ENCODE data around the gene CHD9NB. TPM values are rescaled to one million over a fixed set of nuclear protein-coding genes. Genes with fewer than 3 reads are reported as not detected.

Gene CHD9NB
- total and polyA plus RNA-seq, 9 of the 15 experiments (the other 6 are each of a cell fraction or from before 2014, with no cell fraction given) = 0.06 to 0.10 (median 0.07) TPM; not detected in 6

- intact Hi-C loops (cut with micrococcal nuclease) = no loop called here
- no peaks in the 10 kb centered on the region; the same call in 1 of the 2 replicates for H4K20me1 ChIP-seq (replicated peaks; ENCODE audit: control insufficient read depth, insufficient read depth, low read length)
- 94% methylated on average over 3 of the region's 3 CpGs for WGBS (ENCODE audit: insufficient coverage, low coverage, missing lambda C conversion rate)
- no peak for TF ChIP-seq XRCC5 (IDR thresholded peaks at IDR 0.05; ENCODE audit: low read depth, low read length)
- TF ChIP-seq JUND (IDR thresholded peaks at IDR 0.05; ENCODE audit: borderline replicate concordance, low read depth, low read length) = no peak
- TF ChIP-seq JUND (tag; IDR thresholded peaks at IDR 0.05; ENCODE audit: borderline replicate concordance, low read depth, low read length) = no peak
- peak; percentile 93 for TF ChIP-seq ZNF24 (IDR thresholded peaks at IDR 0.05)
- TF ChIP-seq MAFK (IDR thresholded peaks at IDR 0.05; ENCODE audit: low read length) = no peak
- TF ChIP-seq ZNF551 (CRISPR knock-in tag; IDR thresholded peaks at IDR 0.05) = no peak
- TF ChIP-seq BRF1 (IDR thresholded peaks at IDR 0.05; ENCODE audit: borderline replicate concordance, extremely low read depth, insufficient read length) = no peak
- no peak for TF ChIP-seq POLR2A (conservative IDR thresholded peaks at IDR 0.05)
- TF ChIP-seq, protein P1, sequence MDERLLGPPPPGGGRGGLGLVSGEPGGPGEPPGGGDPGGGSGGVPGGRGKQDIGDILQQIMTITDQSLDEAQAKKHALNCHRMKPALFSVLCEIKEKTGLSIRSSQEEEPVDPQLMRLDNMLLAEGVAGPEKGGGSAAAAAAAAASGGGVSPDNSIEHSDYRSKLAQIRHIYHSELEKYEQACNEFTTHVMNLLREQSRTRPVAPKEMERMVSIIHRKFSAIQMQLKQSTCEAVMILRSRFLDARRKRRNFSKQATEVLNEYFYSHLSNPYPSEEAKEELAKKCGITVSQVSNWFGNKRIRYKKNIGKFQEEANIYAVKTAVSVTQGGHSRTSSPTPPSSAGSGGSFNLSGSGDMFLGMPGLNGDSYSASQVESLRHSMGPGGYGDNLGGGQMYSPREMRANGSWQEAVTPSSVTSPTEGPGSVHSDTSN (CRISPR knock-in tag; IDR thresholded peaks at IDR 0.05; ENCODE audit: low read depth) = no peak
- TF ChIP-seq, protein P1 (tag; conservative IDR thresholded peaks at IDR 0.05; ENCODE audit: low read depth) = no peak
- ATAC-seq (no peak), DNase-seq (ENCODE audit: extremely low read depth in 1 of 4, low spot score in 3 of 4) (no peak), FAIRE-seq (no peak)
- peaks cover 5 to 59% of the 10 kb centered on the region in 2 experiments; a peak in 3 of 5 replicates for H3K4me1 ChIP-seq (replicated peaks in 1 of 2; ENCODE audit: control insufficient read depth in 2 of 2, insufficient read depth in 2 of 2, low read length in 2 of 2)
- H2AFZ ChIP-seq (ENCODE audit: low read depth, low read length) = no peak overlapping the region
- no peaks in the 10 kb centered on the region for H3K9me1 ChIP-seq (ENCODE audit: control insufficient read depth, insufficient read depth, low read length)
- no peak overlapping the region for H3K27ac ChIP-seq (ENCODE audit: extremely low read depth, low read depth, low read length)
- peaks cover 80% of the 10 kb centered on the region for H3K79me2 ChIP-seq (ENCODE audit: control insufficient read depth, insufficient read depth, low read length)
- BruUV-seq (replicated peaks) = no TSS peak
- H3K36me3 ChIP-seq (ENCODE audit: control insufficient read depth, insufficient read depth, low read length) = peaks cover 13% of the 10 kb centered on the region; the same call in 2 of the 3 replicates
- in situ Hi-C loops (cut with MboI) = no loop called here
- H3K4me3 ChIP-seq = no peak overlapping the region
- no peak overlapping the region for H3K4me2 ChIP-seq (ENCODE audit: insufficient read depth, low read length)
- no peak overlapping the region for H3K9ac ChIP-seq (ENCODE audit: insufficient read depth in 1 of 2, low read depth in 2 of 2, low read length in 2 of 2)
- CTCF ChIA-PET (ENCODE audit: low intra/inter-chr PET ratio) = no interaction called here
- H3K9me3 ChIP-seq (replicated peaks; ENCODE audit: control insufficient read depth, insufficient read depth, low read depth, low read length) = no peaks in the 10 kb centered on the region; the same call in 1 of the 2 replicates
- POLR2A ChIA-PET = interaction anchor here (1.0 to 1.9 kb wide), 3 partner anchors 10 to 47 kb away, joined by 4 to 6 read pairs (median 4); no protein-coding TSS in a partner anchor
- no peaks in the 10 kb centered on the region for H3K27me3 ChIP-seq (ENCODE audit: control insufficient read depth in 2 of 2, insufficient read depth in 2 of 2, low read length in 2 of 2)
Observed at GRCh38 chr16:53081686-53082407, 29.1 kb upstream of the CHD9NB start.

Measured in K562 (cell line).